ENCODE data around the gene MED12L. TPM values are rescaled to one million over a fixed set of nuclear protein-coding genes. Genes with fewer than 3 reads are reported as not detected.

Gene MED12L
- total and polyA plus RNA-seq, 9 of the 15 experiments (the other 6 are each of a cell fraction or from before 2014, with no cell fraction given) = not detected

- FAIRE-seq (no peak), DNase-seq (ENCODE audit: extremely low read depth in 1 of 4, low spot score in 3 of 4) (no peak), ATAC-seq (no peak)
- H3K4me2 ChIP-seq (ENCODE audit: insufficient read depth, low read length) = no peak overlapping the region
- 4% methylated on average over 2 of the region's 2 CpGs for WGBS (ENCODE audit: insufficient coverage, low coverage, missing lambda C conversion rate)
- no peak overlapping the region for H3K9ac ChIP-seq (ENCODE audit: insufficient read depth in 1 of 2, low read depth in 2 of 2, low read length in 2 of 2)
- H3K9me1 ChIP-seq (ENCODE audit: control insufficient read depth, insufficient read depth, low read length) = no peaks in the 10 kb centered on the region
- in situ Hi-C loops (cut with MboI) = no loop called here
- H3K79me2 ChIP-seq (ENCODE audit: control insufficient read depth, insufficient read depth, low read length) = no peaks in the 10 kb centered on the region
- no peak overlapping the region for H3K4me3 ChIP-seq
- H3K27me3 ChIP-seq (ENCODE audit: control insufficient read depth in 2 of 2, insufficient read depth in 2 of 2, low read length in 2 of 2) = peaks cover 4% of the 10 kb centered on the region in 2 experiments; a peak in 3 of 5 replicates
- no TSS peak for BruUV-seq (replicated peaks)
- no peaks in the 10 kb centered on the region for H4K20me1 ChIP-seq (replicated peaks; ENCODE audit: control insufficient read depth, insufficient read depth, low read length)
- no peak overlapping the region for H3K27ac ChIP-seq (ENCODE audit: extremely low read depth, low read depth, low read length)
- POLR2A ChIA-PET = no interaction called here
- H2AFZ ChIP-seq (ENCODE audit: low read depth, low read length) = no peak overlapping the region
- H3K36me3 ChIP-seq (ENCODE audit: control insufficient read depth, insufficient read depth, low read length) = no peaks in the 10 kb centered on the region
- intact Hi-C loops (cut with micrococcal nuclease) = no loop called here
- TF ChIP-seq HDAC3 (IDR thresholded peaks at IDR 0.05; ENCODE audit: borderline replicate concordance, partially characterized antibody) = no peak
- TF ChIP-seq BDP1 (IDR thresholded peaks at IDR 0.05; ENCODE audit: insufficient read depth, insufficient read length) = no peak
- TF ChIP-seq ZNF586 (CRISPR knock-in tag; conservative IDR thresholded peaks at IDR 0.05) = no peak
- TF ChIP-seq MLLT1 (IDR thresholded peaks at IDR 0.05) = no peak
- no peak for TF ChIP-seq NFATC3 (IDR thresholded peaks at IDR 0.05)
- TF ChIP-seq CREM (IDR thresholded peaks at IDR 0.05; ENCODE audit: low read depth) = no peak
- no peak for TF ChIP-seq CHD4 (IDR thresholded peaks at IDR 0.05; ENCODE audit: insufficient read depth, insufficient replicate concordance, low read depth, low read length, poor library complexity, severe bottlenecking)
- TF ChIP-seq NR3C1 (CRISPR knock-in tag; IDR thresholded peaks at IDR 0.05) = no peak
- no peak for TF ChIP-seq ZNF76 (CRISPR knock-in tag; IDR thresholded peaks at IDR 0.05; ENCODE audit: borderline replicate concordance)
- TF ChIP-seq RNF219 (CRISPR knock-in tag; IDR thresholded peaks at IDR 0.05) = no peak
- no peak for TF ChIP-seq ZMIZ1 (IDR thresholded peaks at IDR 0.05; ENCODE audit: low read depth in 2 of 2, low read length in 2 of 2)
- H3K9me3 ChIP-seq (replicated peaks; ENCODE audit: control insufficient read depth, insufficient read depth, low read depth, low read length) = no peaks in the 10 kb centered on the region
- no peaks in the 10 kb centered on the region for H3K4me1 ChIP-seq (replicated peaks in 1 of 2; ENCODE audit: control insufficient read depth in 2 of 2, insufficient read depth in 2 of 2, low read length in 2 of 2)
- CTCF ChIA-PET (ENCODE audit: low intra/inter-chr PET ratio) = no interaction called here
Measured at GRCh38 chr3:151174351-151174750, 88.9 kb downstream of the MED12L start.

Measured in K562 (cell line).